Activated CD4-positive, alpha-beta T cell treated with anti-CD3 and anti-CD28 coated beads, Interleukin-2, amount 10 ng/mL, durations not matched to agents 7 days and 5 days (primary cell): ENCODE measurements around the gene CD101. TPM values are rescaled to one million over a fixed set of nuclear protein-coding genes. Genes with fewer than 3 reads are reported as not detected.

Experiments used
- CTCF ChIA-PET: fragments of 350-600 bp; sonication (Branson Sonifier 250); formaldehyde crosslinking; loops from one replicate; lab custom pipeline; 2021; ENCODE audit warnings: antibody characterized with exemption; lab: Charles Lee
- POLR2A ChIA-PET: fragments of 350-600 bp; sonication (Branson Sonifier 250); formaldehyde crosslinking; loops from one replicate; lab custom pipeline; 2021; ENCODE audit warnings: antibody characterized with exemption; lab: Charles Lee
- DNase-seq: peaks from one replicate; pipeline ENCODE4 v3.0.0-alpha.2; 2020
- H3K27ac Mint-ChIP-seq: one replicate; pipeline ENCODE4 v1.8.0; 2021; ENCODE audit warnings: mild to moderate bottlenecking, moderate library complexity, mixed read lengths
- H3K27me3 Mint-ChIP-seq: one replicate; pipeline ENCODE4 v1.8.0; 2021; ENCODE audit warnings: mixed read lengths
- H3K36me3 Mint-ChIP-seq: one replicate; pipeline ENCODE4 v1.8.0; 2021; ENCODE audit warnings: low read depth, mixed read lengths
- H3K4me1 Mint-ChIP-seq: one replicate; pipeline ENCODE4 v1.8.0; 2021; ENCODE audit warnings: mixed read lengths
- H3K4me3 Mint-ChIP-seq: one replicate; pipeline ENCODE4 v1.8.0; 2021; ENCODE audit warnings: mild to moderate bottlenecking, moderate library complexity, mixed read lengths
- H3K9me3 Mint-ChIP-seq: one replicate; pipeline ENCODE4 v1.8.0; 2021; ENCODE audit warnings: mixed read lengths
- total RNA-seq, 2 experiments: library from RNA; stranded (reverse); gene quantifications; one replicate each; pipeline ENCODE4 v1.2.3, GENCODE V29; 2021

The CD101 gene
- total RNA-seq, 2 experiments from 2014 or later: 3.4 to 4.2 TPM

GRCh38 chr1:116988248-116988647, 13.3 kb upstream of the CD101 start:
- no peak overlapping the region for H3K4me3 Mint-ChIP-seq
- H3K36me3 Mint-ChIP-seq: peaks cover 11% of the 10 kb centered on the region
- DNase-seq: no peak
- no peaks in the 10 kb centered on the region for H3K9me3 Mint-ChIP-seq
- H3K4me1 Mint-ChIP-seq: peaks cover 44% of the 10 kb centered on the region
- CTCF ChIA-PET: no interaction called here
- no peak overlapping the region for H3K27ac Mint-ChIP-seq
- POLR2A ChIA-PET: no interaction called here
- H3K27me3 Mint-ChIP-seq: no peaks in the 10 kb centered on the region

DNA sequence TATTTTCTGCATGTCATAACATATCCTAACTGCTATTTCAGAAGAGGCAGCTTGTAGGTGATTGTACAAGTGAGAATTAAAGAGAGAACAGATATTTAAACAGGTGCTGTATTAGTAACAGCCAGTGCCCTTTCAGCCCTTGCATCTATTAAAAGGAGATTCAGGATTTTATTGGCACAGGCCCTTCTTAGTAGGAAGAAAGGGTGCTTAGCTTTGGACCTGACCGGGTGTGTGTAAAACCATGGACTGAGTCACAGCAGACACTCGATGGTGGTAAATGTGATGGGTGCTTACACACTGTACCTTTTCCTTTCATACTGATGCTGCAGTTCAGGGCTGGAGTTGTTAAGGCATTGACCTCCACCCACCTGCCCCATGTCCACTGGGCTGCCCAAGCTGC, 12.7 kb upstream of the CD101 start:
- POLR2A ChIA-PET: no interaction called here
- Mint-ChIP-seq H3K36me3 (peaks cover 11% of the 10 kb centered on the region), H3K4me3 (no peak overlapping the region), H3K27ac (no peak overlapping the region), H3K27me3 (no peaks in the 10 kb centered on the region), H3K9me3 (peaks cover 5% of the 10 kb centered on the region), H3K4me1 (peaks cover 44% of the 10 kb centered on the region)
- DNase-seq: no peak
- CTCF ChIA-PET: interaction anchor here (0.6 kb wide), 1 partner anchor 182 kb away, joined by 3 read pairs; no protein-coding TSS in a partner anchor

DNA sequence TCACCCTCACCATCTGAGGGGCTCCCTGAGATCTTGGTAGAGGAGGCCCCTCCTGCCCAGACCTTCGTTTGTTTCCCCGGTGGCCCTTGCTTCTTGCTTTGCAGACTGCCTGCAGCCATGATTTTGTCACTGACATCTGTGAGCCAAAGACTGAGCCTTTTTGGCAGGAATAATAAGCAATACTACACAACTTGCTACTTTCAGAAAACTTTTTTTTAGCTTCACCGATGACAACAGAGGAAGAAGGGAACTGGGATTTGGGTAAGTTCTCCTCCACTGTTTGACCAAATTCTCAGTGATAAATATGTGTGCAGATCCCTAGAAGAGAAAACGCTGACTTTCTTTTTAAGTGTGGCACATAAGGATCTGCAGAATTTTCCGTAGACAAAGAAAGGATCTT, 11.7 kb upstream of the CD101 start:
- H3K4me3 Mint-ChIP-seq: no peak overlapping the region
- H3K4me1 Mint-ChIP-seq: peaks cover 41% of the 10 kb centered on the region
- peaks cover 6% of the 10 kb centered on the region for H3K9me3 Mint-ChIP-seq
- no peak for DNase-seq
- H3K27ac Mint-ChIP-seq: no peak overlapping the region
- POLR2A ChIA-PET: no interaction called here
- CTCF ChIA-PET: interaction anchor here (2.0 kb wide), 1 partner anchor 48 kb away, joined by 5 read pairs; no protein-coding TSS in a partner anchor
- peaks cover 11% of the 10 kb centered on the region for H3K36me3 Mint-ChIP-seq
- H3K27me3 Mint-ChIP-seq: no peaks in the 10 kb centered on the region

GRCh38 chr1:116990612-116991151, 10.9 kb upstream of the CD101 start:
- POLR2A ChIA-PET: no interaction called here
- Mint-ChIP-seq H3K27me3 (no peaks in the 10 kb centered on the region), H3K4me1 (peaks cover 41% of the 10 kb centered on the region), H3K4me3 (no peak overlapping the region), H3K36me3 (peaks cover 11% of the 10 kb centered on the region), H3K27ac (no peak overlapping the region), H3K9me3 (peaks cover 6% of the 10 kb centered on the region)
- CTCF ChIA-PET: interaction anchor here (2.0 kb wide), 1 partner anchor 49 kb away, joined by 5 read pairs; no protein-coding TSS in a partner anchor
- no peak for DNase-seq

- no peak for DNase-seq
- ChIA-PET CTCF (interaction anchor here (2.0 kb wide), 1 partner anchor 49 kb away, joined by 5 read pairs; no protein-coding TSS in a partner anchor), POLR2A (no interaction called here)
- H3K9me3 Mint-ChIP-seq: peaks cover 6% of the 10 kb centered on the region
- no peak overlapping the region for H3K4me3 Mint-ChIP-seq
- peaks cover 36% of the 10 kb centered on the region for H3K4me1 Mint-ChIP-seq
- peaks cover 11% of the 10 kb centered on the region for H3K36me3 Mint-ChIP-seq
- H3K27ac Mint-ChIP-seq: peak overlapping the region; percentile 11
- no peaks in the 10 kb centered on the region for H3K27me3 Mint-ChIP-seq
Observed at GRCh38 chr1:116991171-116991845, 10.3 kb upstream of the CD101 start.

DNA sequence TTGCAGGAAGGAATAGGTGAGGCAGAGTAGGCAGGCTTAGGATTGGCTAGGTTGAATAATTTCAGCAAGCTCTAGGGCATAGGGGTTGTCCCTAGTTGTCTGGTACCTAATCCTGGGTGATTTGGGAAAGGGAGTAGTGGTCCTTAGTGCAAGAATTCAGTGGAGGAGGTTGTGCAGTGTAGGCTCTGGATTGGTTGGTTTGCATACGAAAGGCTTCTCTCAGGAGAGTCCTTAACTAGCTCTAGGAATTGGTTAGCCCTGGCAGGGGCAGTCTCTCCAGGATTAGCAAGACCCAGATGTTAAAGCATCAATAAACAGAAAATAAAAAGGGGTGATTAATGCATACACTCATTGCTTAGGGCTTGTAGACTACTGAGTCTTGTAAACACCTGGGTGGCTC, 9.6 kb upstream of the CD101 start:
- DNase-seq: no peak
- ChIA-PET CTCF (interaction anchor here (1.0 to 2.0 kb wide), 2 partner anchors 12 to 50 kb away, joined by 5 read pairs; no protein-coding TSS in a partner anchor), POLR2A (no interaction called here)
- Mint-ChIP-seq H3K4me3 (no peak overlapping the region), H3K9me3 (peaks cover 6% of the 10 kb centered on the region), H3K27me3 (no peaks in the 10 kb centered on the region), H3K4me1 (peaks cover 30% of the 10 kb centered on the region), H3K27ac (no peak overlapping the region), H3K36me3 (peaks cover 11% of the 10 kb centered on the region)

GRCh38 chr1:116993286-116993685, 8.3 kb upstream of the CD101 start:
- ChIA-PET POLR2A (no interaction called here), CTCF (no interaction called here)
- H3K27ac Mint-ChIP-seq: no peak overlapping the region
- H3K4me3 Mint-ChIP-seq: no peak overlapping the region
- peaks cover 19% of the 10 kb centered on the region for H3K4me1 Mint-ChIP-seq
- peaks cover 8% of the 10 kb centered on the region for H3K9me3 Mint-ChIP-seq
- H3K27me3 Mint-ChIP-seq: no peaks in the 10 kb centered on the region
- no peak for DNase-seq
- H3K36me3 Mint-ChIP-seq: peaks cover 8% of the 10 kb centered on the region

GRCh38 chr1:116994411-116994810, 7.1 kb upstream of the CD101 start:
- DNase-seq: no peak
- peaks cover 8% of the 10 kb centered on the region for H3K9me3 Mint-ChIP-seq
- no peak overlapping the region for H3K4me3 Mint-ChIP-seq
- ChIA-PET POLR2A (no interaction called here), CTCF (interaction anchor here (1.9 kb wide), 1 partner anchor 16 kb away, joined by 4 read pairs; no protein-coding TSS in a partner anchor)
- H3K4me1 Mint-ChIP-seq: peaks cover 14% of the 10 kb centered on the region
- no peak overlapping the region for H3K27ac Mint-ChIP-seq
- no peaks in the 10 kb centered on the region for H3K27me3 Mint-ChIP-seq
- H3K36me3 Mint-ChIP-seq: peaks cover 5% of the 10 kb centered on the region

DNA sequence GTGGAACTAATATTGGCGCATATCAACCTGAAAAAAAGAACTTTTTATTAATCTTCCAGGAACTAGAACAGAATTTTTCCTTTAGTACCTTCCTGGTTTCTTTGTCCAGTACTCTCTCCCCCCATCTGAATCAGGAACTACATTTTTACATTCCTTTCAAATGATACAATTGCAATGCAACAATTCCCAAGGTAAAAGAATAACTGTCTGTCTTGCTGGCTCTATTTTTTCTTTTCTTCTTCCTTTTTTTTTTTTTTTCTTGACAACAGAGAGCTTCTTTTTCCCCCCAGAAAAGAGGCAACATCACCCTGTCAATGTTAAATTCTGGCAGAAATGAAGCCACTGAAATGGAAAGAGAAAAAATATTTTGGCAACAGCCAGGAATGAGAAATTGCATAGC, 4.5 kb upstream of the CD101 start:
- no peak overlapping the region for H3K4me3 Mint-ChIP-seq
- H3K36me3 Mint-ChIP-seq: peaks cover 5% of the 10 kb centered on the region

GRCh38 chr1:116997636-116998035, 3.9 kb upstream of the CD101 start:
- Mint-ChIP-seq H3K4me1 (peaks cover 28% of the 10 kb centered on the region), H3K4me3 (no peak overlapping the region), H3K9me3 (peaks cover 11% of the 10 kb centered on the region), H3K27ac (no peak overlapping the region), H3K36me3 (peaks cover 5% of the 10 kb centered on the region), H3K27me3 (no peaks in the 10 kb centered on the region)
- CTCF ChIA-PET: interaction anchor here (2.2 kb wide), 1 partner anchor 16 kb away, joined by 5 read pairs; no protein-coding TSS in a partner anchor
- DNase-seq: no peak
- POLR2A ChIA-PET: no interaction called here

More for the DNA sequence above, 4.5 kb upstream of the CD101 start:
- no peaks in the 10 kb centered on the region for H3K27me3 Mint-ChIP-seq
- ChIA-PET POLR2A (no interaction called here), CTCF (interaction anchor here (1.0 to 2.2 kb wide), 2 partner anchors 15 to 24 kb away, joined by 4 to 5 read pairs; no protein-coding TSS in a partner anchor)
- no peak overlapping the region for H3K27ac Mint-ChIP-seq
- no peak for DNase-seq
- H3K9me3 Mint-ChIP-seq: peaks cover 8% of the 10 kb centered on the region
- peaks cover 26% of the 10 kb centered on the region for H3K4me1 Mint-ChIP-seq

DNA sequence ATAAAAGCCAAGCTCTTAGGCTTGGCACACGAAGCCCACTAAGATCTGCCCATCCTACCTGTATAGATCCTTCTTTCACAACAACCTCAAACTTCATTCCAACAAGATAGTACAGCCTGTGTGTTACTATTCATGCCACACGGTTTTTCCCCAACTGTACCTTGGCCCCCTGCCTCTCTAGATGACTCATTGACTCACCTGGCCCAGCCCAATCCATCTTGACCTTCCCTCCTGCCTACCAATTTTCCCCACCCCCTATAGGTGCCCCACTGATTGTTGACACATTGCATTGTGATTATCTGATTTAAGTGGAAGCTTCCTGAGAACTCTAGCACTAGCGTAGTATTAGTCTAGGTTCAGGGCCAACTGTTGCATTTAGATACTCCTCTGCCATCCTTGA, 2.0 kb upstream of the CD101 start:
- ChIA-PET POLR2A (interaction anchor here (0.5 kb wide), 1 partner anchor 65 kb away, joined by 4 read pairs; no protein-coding TSS in a partner anchor), CTCF (interaction anchor here (1.5 to 2.1 kb wide), 2 partner anchors 8 to 13 kb away, joined by 3 to 10 read pairs; no protein-coding TSS in a partner anchor)
- no peak for DNase-seq
- H3K27ac Mint-ChIP-seq: no peak overlapping the region
- H3K9me3 Mint-ChIP-seq: peaks cover 6% of the 10 kb centered on the region
- H3K4me3 Mint-ChIP-seq: no peak overlapping the region
- peaks cover 43% of the 10 kb centered on the region for H3K4me1 Mint-ChIP-seq
- no peaks in the 10 kb centered on the region for H3K27me3 Mint-ChIP-seq
- H3K36me3 Mint-ChIP-seq: peaks cover 11% of the 10 kb centered on the region

DNA sequence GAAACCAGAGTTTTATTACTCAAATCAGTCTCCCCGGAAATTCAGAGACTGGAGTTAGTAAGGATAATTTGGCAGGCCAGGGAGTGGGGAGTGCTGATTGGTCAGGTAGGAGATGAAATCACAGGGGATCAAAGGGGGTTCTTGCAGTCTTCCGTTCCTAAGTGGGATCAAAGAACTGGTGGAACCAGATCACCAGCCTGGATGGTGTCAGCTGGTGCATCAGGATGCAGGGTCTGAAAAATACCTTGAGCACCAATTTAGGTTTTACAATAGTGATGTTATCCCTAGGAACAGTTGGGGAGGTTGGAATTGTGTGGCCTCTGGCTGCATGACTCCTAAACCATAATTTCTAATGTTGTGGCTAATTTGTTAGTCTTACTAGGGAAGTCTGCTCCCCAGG, 1.4 kb upstream of the CD101 start:
- POLR2A ChIA-PET: interaction anchor here (0.5 kb wide), 1 partner anchor 65 kb away, joined by 4 read pairs; no protein-coding TSS in a partner anchor
- DNase-seq: no peak
- Mint-ChIP-seq H3K36me3 (peaks cover 11% of the 10 kb centered on the region), H3K4me1 (peaks cover 44% of the 10 kb centered on the region), H3K4me3 (no peak overlapping the region), H3K27ac (no peak overlapping the region), H3K9me3 (peaks cover 6% of the 10 kb centered on the region), H3K27me3 (no peaks in the 10 kb centered on the region)
- CTCF ChIA-PET: interaction anchor here (2.1 kb wide), 1 partner anchor 14 kb away, joined by 10 read pairs; no protein-coding TSS in a partner anchor
